Subcutaneous abdominal adipose tissue (tissue), 5 donors: ENCODE measurements around the gene SLC27A2.

ENCODE experiments used
- H3K27ac ChIP-seq: one replicate; pipeline ENCODE4 v1.7.0; 2013; ENCODE audit warnings: low read depth, mild to moderate bottlenecking, inconsistent platforms, low read length, moderate library complexity
- H3K27me3 ChIP-seq, 5 donors: one replicate each; pipeline ENCODE4 v1.7.0; 2013; ENCODE audit warnings: low read length in 5 of 5, inconsistent platforms in 1 of 5; ENCODE audit not compliant: control insufficient read depth in 5 of 5, insufficient read depth in 4 of 5
- H3K36me3 ChIP-seq, 5 donors: one replicate each; pipeline ENCODE4 v1.7.0; 2013; ENCODE audit warnings: low read length in 5 of 5; ENCODE audit not compliant: control insufficient read depth in 5 of 5, insufficient read depth in 5 of 5
- H3K4me1 ChIP-seq, 5 donors: one replicate each; pipeline ENCODE4 v1.7.0; 2013; ENCODE audit warnings: low read length in 5 of 5, mild to moderate bottlenecking in 3 of 5, moderate library complexity in 1 of 5; ENCODE audit not compliant: control insufficient read depth in 5 of 5, insufficient read depth in 5 of 5
- H3K4me3 ChIP-seq, 5 donors: one replicate each; pipeline ENCODE4 v1.7.0; 2013; ENCODE audit warnings: low read length in 5 of 5, low read depth in 1 of 5
- H3K9ac ChIP-seq, 5 donors: one replicate each; pipeline ENCODE4 v1.7.0; 2013; ENCODE audit warnings: low read length in 5 of 5, mild to moderate bottlenecking in 4 of 5, moderate library complexity in 3 of 5
- H3K9me3 ChIP-seq, 5 donors: one replicate each; pipeline ENCODE4 v1.7.0; 2013; ENCODE audit warnings: low read length in 5 of 5; ENCODE audit not compliant: control insufficient read depth in 5 of 5
- donor health status: healthy.
- donor health status: healthy.
- donor health status: healthy.
- donor health status: healthy.
- donor health status: healthy.

Gene SLC27A2

DNA sequence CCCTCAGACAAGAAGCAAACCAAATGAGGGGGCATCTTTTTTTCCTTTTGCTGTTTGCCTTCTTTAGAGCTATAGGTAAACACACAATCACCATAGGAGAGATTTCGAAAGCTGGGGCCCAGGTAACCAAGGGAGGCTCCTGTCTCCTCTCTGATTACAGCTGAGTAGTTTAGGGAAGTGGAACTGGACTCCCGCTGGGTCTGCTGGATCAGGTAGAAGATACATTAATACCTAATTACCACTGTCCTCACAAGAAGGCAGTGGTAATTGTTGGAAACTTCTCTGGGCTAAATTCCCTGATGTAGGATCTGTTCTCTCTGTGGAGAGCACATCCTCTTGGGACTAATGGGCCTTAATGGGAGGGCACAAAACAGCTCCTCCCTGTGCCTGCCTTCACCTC, 50.8 kb downstream of the SLC27A2 start:
- H3K27ac ChIP-seq: no peak overlapping the region
- H3K27me3 ChIP-seq: no peaks in the 10 kb centered on the region
- no peaks in the 10 kb centered on the region for H3K9me3 ChIP-seq
- H3K36me3 ChIP-seq: peaks cover 0 to 3% (median 0%) of the 10 kb centered on the region in 5 donors
- no peaks in the 10 kb centered on the region for H3K4me1 ChIP-seq
- no peak overlapping the region for H3K9ac ChIP-seq
- no peak overlapping the region for H3K4me3 ChIP-seq

DNA sequence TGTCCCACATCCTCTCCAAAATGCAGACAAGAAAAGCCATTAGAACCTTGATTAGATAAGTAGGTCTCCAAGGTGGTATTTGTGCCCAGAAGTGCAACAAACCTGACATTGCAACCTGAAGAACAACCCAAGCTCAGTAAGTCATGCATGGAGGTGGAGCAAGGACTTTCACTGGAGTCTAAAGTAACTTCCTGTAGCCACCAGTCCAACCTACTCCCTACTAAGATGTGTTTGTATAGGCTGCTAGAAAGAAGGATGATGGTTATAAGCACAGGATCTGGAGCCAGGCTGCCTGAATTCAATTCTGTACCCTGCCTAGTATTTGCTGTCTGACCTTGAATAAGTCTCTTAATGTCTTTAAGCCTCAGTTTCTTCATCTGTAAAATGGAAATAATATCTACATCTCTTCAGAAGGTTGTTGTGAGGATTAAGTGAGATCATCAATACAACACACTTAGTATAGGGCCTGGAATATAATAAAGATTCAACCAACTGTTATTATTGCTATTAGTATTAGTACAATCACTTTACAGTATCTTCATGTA, 51.3 kb downstream of the SLC27A2 start:
- Histone ChIP-seq H3K4me1 (no peaks in the 10 kb centered on the region), H3K27ac (no peak overlapping the region), H3K4me3 (no peak overlapping the region), H3K36me3 (peaks cover 0 to 3% (median 0%) of the 10 kb centered on the region in 5 donors), H3K9me3 (no peaks in the 10 kb centered on the region), H3K27me3 (no peaks in the 10 kb centered on the region), H3K9ac (no peak overlapping the region)

DNA sequence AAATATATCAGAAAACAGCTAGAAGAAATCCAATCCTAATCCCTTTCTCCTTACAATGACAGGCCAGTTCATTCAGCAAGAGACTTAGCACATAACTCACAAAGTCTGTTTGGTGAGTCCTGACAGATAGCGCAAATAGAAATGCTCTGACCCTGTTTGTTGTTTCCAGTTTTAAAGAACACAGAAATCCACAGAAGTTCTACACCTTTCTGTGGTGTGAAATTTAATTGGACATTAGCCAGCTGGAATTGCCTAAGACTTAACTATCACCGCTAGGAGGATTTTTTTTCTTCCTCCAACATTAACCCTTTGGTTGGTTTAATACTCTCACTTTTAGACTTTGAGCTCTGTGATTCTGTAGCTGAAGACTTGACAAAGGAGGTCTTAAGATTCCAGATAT, 52.8 kb downstream of the SLC27A2 start:
- H3K27ac ChIP-seq: no peak overlapping the region
- H3K9ac ChIP-seq: no peak overlapping the region
- H3K36me3 ChIP-seq: no peaks in the 10 kb centered on the region
- no peaks in the 10 kb centered on the region for H3K4me1 ChIP-seq
- H3K4me3 ChIP-seq: no peak overlapping the region
- H3K27me3 ChIP-seq: no peaks in the 10 kb centered on the region
- no peaks in the 10 kb centered on the region for H3K9me3 ChIP-seq

DNA sequence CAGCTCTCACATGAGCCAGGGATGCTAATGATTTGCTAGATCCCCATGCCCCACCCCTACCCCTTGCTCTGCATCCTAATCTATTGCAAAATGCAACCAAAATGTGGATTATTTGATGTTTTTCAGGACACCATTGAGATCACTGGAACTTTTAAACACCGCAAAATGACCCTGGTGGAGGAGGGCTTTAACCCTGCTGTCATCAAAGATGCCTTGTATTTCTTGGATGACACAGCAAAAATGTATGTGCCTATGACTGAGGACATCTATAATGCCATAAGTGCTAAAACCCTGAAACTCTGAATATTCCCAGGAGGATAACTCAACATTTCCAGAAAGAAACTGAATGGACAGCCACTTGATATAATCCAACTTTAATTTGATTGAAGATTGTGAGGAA, 53.8 kb downstream of the SLC27A2 start:
- Histone ChIP-seq H3K9me3 (no peaks in the 10 kb centered on the region), H3K27ac (no peak overlapping the region), H3K9ac (no peak overlapping the region), H3K36me3 (no peaks in the 10 kb centered on the region), H3K27me3 (no peaks in the 10 kb centered on the region), H3K4me3 (no peak overlapping the region), H3K4me1 (no peaks in the 10 kb centered on the region)

DNA sequence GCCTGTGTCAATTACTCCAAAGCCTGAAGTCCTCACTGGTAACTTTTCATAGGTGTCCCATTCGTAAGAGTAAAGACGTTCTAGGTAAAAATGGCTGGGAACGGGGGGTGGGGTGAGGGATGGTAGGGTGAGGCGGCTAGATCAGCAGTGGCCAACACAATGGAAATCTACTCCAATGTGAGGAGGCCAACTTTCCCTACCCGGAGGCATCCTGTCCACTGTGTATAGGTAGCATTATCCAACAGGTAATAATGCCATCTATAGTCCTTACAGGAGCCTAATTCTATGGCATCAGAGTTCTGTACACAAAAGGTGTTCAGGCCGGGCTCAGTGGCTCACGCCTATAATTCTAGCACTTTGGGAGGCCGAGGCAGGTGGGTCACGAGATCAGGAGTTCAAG, 54.4 kb downstream of the SLC27A2 start:
- Histone ChIP-seq H3K27ac (no peak overlapping the region), H3K9ac (no peak overlapping the region), H3K4me1 (no peaks in the 10 kb centered on the region), H3K36me3 (no peaks in the 10 kb centered on the region), H3K27me3 (no peaks in the 10 kb centered on the region), H3K4me3 (no peak overlapping the region), H3K9me3 (no peaks in the 10 kb centered on the region)

DNA sequence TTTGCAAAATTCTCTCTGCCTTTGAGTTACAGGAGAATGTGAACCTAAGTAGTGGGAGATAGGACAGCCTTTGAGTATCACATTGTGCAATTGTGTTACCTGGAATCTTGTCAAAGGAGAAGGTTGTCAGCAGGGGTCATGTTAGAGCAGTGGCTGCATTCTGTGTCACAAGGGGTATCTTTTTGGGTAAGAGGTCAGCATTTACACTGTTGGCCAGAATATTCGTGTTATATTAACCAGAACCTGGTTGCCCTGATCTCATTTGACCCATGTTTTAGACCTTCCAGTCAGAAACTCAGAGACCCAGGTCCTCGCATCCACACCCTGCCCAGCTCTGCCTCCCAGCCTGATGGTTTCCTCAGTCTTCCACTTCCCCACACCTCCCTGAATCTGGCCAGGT, 56.3 kb downstream of the SLC27A2 start:
- no peaks in the 10 kb centered on the region for H3K9me3 ChIP-seq
- no peaks in the 10 kb centered on the region for H3K4me1 ChIP-seq
- H3K36me3 ChIP-seq: no peaks in the 10 kb centered on the region
- no peak overlapping the region for H3K27ac ChIP-seq
- no peak overlapping the region for H3K4me3 ChIP-seq
- no peaks in the 10 kb centered on the region for H3K27me3 ChIP-seq
- no peak overlapping the region for H3K9ac ChIP-seq

DNA sequence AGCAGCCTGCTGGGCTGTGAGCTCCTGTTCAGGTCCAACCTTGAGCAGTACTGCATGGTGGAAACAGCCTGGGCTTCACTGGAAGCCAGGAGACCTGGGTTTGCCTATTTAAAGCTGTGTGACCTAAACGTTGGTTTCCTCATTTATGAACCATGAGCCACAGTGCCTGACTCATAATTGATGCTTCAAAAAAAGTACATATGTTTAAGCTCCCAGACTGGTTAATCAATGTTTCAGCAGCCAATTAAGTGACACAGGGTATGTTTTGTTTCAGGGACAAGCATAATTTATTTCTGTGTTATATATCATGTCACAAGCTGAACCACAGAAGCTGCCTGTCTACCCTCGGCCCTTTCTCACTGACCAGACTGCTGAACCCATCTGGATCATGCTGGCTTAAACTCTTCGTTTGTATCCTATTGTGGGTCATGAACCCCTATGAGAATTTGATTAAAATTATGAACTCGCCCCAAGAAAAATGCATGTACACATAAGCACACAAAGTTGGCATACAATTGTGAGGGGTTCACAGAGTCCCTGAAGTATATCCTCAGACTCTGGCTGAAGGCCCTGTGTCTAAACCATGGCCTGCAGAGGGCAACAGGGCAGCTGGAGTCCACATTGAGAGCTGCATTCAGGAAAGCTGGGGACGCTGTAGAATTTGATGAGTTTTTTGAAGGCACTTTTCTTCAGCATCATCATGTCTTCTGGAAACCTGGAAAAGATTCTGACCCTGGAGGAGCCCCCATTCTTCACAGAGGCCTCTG, 59.9 kb downstream of the SLC27A2 start:
- Histone ChIP-seq H3K4me1 (no peaks in the 10 kb centered on the region), H3K9me3 (no peaks in the 10 kb centered on the region), H3K27me3 (no peaks in the 10 kb centered on the region), H3K27ac (no peak overlapping the region), H3K9ac (no peak overlapping the region), H3K4me3 (no peak overlapping the region), H3K36me3 (no peaks in the 10 kb centered on the region)

DNA sequence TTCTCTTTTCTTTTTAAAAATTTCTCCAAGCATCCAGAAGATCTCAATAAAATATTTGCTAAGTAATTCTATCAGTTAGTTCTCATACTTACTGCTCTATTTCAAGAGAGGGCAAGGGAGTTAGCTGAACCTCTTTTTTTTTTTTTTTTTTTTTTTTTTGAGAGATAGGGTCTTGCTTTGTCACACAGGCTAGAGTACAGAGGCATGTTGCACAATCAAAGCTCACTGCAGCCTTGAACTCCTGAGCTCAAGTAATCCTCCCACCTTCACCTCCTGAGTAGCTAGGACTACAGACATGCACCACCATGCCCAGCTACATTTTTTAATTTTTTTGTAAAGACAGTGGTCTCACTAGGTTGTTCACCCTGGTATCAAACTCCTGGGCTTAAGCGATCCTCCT, 62.2 kb downstream of the SLC27A2 start:
- Histone ChIP-seq H3K36me3 (no peaks in the 10 kb centered on the region), H3K4me3 (no peak overlapping the region), H3K9me3 (no peaks in the 10 kb centered on the region), H3K4me1 (peaks cover 0 to 3% (median 0%) of the 10 kb centered on the region in 5 donors), H3K27me3 (no peaks in the 10 kb centered on the region), H3K27ac (no peak overlapping the region), H3K9ac (no peak overlapping the region)

DNA sequence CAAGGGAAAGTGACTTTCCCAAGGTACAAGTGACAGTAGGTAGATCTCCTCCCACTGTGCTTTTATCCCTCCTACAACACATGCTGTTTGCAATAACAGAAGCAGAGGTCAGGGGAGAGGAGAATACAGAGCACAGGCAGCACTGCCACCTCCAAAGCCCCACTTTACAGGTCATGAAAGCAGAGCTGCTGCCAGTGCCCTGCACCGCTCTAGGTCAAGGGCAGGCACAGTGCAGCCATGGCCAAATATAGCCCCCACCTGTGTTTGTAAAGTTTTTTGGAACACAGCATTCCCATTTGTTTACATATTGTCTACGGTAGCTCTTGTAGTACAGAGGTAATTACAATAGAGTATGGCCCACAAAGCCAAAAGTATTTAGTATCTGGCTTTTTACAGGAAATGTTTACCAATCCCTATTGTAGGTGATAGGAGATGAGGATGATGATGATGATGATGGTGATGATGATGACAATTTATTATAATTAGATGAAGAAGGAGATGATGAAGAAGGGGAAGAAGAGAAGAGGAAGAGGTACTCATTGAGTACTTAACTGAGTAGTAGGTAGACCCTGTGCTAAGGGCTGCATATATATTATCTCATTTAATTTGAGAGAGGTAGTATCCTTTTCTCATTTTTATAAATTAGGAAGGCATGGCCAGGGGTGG, 63.1 kb downstream of the SLC27A2 start:
- H3K9me3 ChIP-seq: no peaks in the 10 kb centered on the region
- H3K27ac ChIP-seq: no peak overlapping the region
- no peaks in the 10 kb centered on the region for H3K36me3 ChIP-seq
- H3K27me3 ChIP-seq: no peaks in the 10 kb centered on the region
- peaks cover 0 to 3% (median 0%) of the 10 kb centered on the region in 5 donors for H3K4me1 ChIP-seq
- H3K9ac ChIP-seq: no peak overlapping the region
- H3K4me3 ChIP-seq: no peak overlapping the region

DNA sequence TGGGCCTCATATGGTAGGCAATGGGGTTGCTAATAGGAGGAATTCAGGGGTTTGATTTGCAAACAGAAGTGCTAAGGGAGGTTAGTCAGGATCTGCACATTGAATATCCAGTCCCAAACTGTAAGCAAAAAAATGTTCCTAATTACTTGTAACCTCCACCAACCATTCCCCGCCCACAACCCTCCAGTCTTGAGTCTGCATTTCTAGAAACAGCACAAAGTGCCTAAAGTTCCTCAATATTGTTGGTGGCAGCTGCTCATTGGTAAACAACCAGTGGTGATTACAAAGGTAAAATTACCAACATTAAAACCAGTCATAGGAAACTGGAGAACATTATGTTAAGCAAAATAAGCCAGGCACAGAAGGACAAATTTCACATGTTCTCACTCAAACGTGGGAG, 64.6 kb downstream of the SLC27A2 start:
- Histone ChIP-seq H3K36me3 (no peaks in the 10 kb centered on the region), H3K4me1 (peaks cover 0 to 3% (median 0%) of the 10 kb centered on the region in 5 donors), H3K9ac (no peak overlapping the region), H3K27ac (no peak overlapping the region), H3K27me3 (no peaks in the 10 kb centered on the region), H3K4me3 (no peak overlapping the region), H3K9me3 (no peaks in the 10 kb centered on the region)
